HepG2 (cell line): ENCODE results near the gene FGFR3. TPM values are rescaled to one million over a fixed set of nuclear protein-coding genes. Genes with fewer than 3 reads are reported as not detected.
A peak's percentile ranks its signal among the peaks of the same experiment; 100 is the strongest.

Experiments
- AGO2 ChIP-seq: fragments of 200-400 bp; formaldehyde crosslinking; optimal IDR thresholded peaks from 2 replicates; pipeline ENCODE3; 2017; ENCODE audit warnings: mild to moderate bottlenecking, low read depth, low read length, moderate library complexity
- ARNTL ChIP-seq: sonication (generic); formaldehyde crosslinking; IDR thresholded peaks from 2 replicates; pipeline ENCODE4 v1.4.0; 2020; ENCODE audit warnings: mild to moderate bottlenecking, missing genetic modification reagents
- E2F1 ChIP-seq: sonication (generic); formaldehyde crosslinking; IDR thresholded peaks from 2 replicates; pipeline ENCODE4 v1.5.0; 2020; ENCODE audit warnings: missing genetic modification reagents
- FOXP4 ChIP-seq: sonication (generic); formaldehyde crosslinking; IDR thresholded peaks from 2 replicates; pipeline ENCODE4 v1.4.0; 2020; ENCODE audit warnings: missing genetic modification reagents
- GLMP ChIP-seq: sonication (generic); formaldehyde crosslinking; IDR thresholded peaks from 2 replicates; pipeline ENCODE4 v1.9.0; 2021; ENCODE audit warnings: missing genetic modification reagents, mild to moderate bottlenecking, borderline replicate concordance
- GTF3A ChIP-seq: sonication (generic); formaldehyde crosslinking; conservative IDR thresholded peaks from 2 replicates; pipeline ENCODE4 v1.4.0; 2020; ENCODE audit warnings: mild to moderate bottlenecking, missing genetic modification reagents
- HES4 ChIP-seq: sonication (generic); formaldehyde crosslinking; IDR thresholded peaks from 2 replicates; pipeline ENCODE4 v1.9.0; 2021; ENCODE audit warnings: mild to moderate bottlenecking, missing genetic modification reagents, borderline replicate concordance
- HOXA9 ChIP-seq: sonication (generic); formaldehyde crosslinking; IDR thresholded peaks from 2 replicates; pipeline ENCODE4 v1.8.1; 2022; ENCODE audit warnings: missing genetic modification reagents, mild to moderate bottlenecking, moderate library complexity, borderline replicate concordance
- IRF1 ChIP-seq: sonication (generic); formaldehyde crosslinking; IDR thresholded peaks from 2 replicates; pipeline ENCODE4 v1.4.0; 2020; ENCODE audit warnings: low read depth, mild to moderate bottlenecking, missing genetic modification reagents
- MYC ChIP-seq: sonication (generic); formaldehyde crosslinking; IDR thresholded peaks from 2 replicates; pipeline ENCODE4 v1.9.0; 2021; ENCODE audit warnings: missing genetic modification reagents, borderline replicate concordance
- NFIC ChIP-seq: IDR thresholded peaks from 2 replicates; pipeline ENCODE4 v1.6.1; 2012; ENCODE audit warnings: mild to moderate bottlenecking, low read length, inconsistent platforms
- RORA ChIP-seq: sonication (generic); formaldehyde crosslinking; IDR thresholded peaks from 2 replicates; pipeline ENCODE4 v1.5.0; 2020; ENCODE audit warnings: mild to moderate bottlenecking, missing genetic modification reagents, moderate library complexity
- SATB2 ChIP-seq: sonication (generic); formaldehyde crosslinking; IDR thresholded peaks from 2 replicates; pipeline ENCODE4 v1.5.0; 2020; ENCODE audit warnings: missing genetic modification reagents
- SNAI1 ChIP-seq: sonication (generic); formaldehyde crosslinking; IDR thresholded peaks from 2 replicates; pipeline ENCODE4 v1.5.0; 2020; ENCODE audit warnings: mild to moderate bottlenecking, missing genetic modification reagents, borderline replicate concordance
- SP2 ChIP-seq: sonication (generic); formaldehyde crosslinking; IDR thresholded peaks from 2 replicates; pipeline ENCODE4 v1.5.1; 2020; ENCODE audit warnings: mild to moderate bottlenecking, missing genetic modification reagents
- SUZ12 ChIP-seq: fragments of 150-350 bp; IDR thresholded peaks from 2 replicates; pipeline ENCODE4 v1.6.1; 2014; ENCODE audit warnings: low read depth, low read length
- THAP7 ChIP-seq: sonication (generic); formaldehyde crosslinking; IDR thresholded peaks from 2 replicates; pipeline ENCODE4 v1.8.1; 2023; ENCODE audit warnings: mild to moderate bottlenecking, missing genetic modification reagents
- ZBTB1 ChIP-seq: sonication (generic); formaldehyde crosslinking; IDR thresholded peaks from 2 replicates; pipeline ENCODE4 v1.4.0; 2020; ENCODE audit warnings: missing genetic modification reagents, borderline replicate concordance
- ZNF17 ChIP-seq: sonication (generic); formaldehyde crosslinking; IDR thresholded peaks from 2 replicates; pipeline ENCODE4 v1.5.0; 2020; ENCODE audit warnings: mild to moderate bottlenecking, missing genetic modification reagents
- ZNF224 ChIP-seq: sonication (generic); formaldehyde crosslinking; IDR thresholded peaks from 2 replicates; pipeline ENCODE4 v1.5.0; 2020; ENCODE audit warnings: mild to moderate bottlenecking, missing genetic modification reagents
- ZNF343 ChIP-seq: sonication (generic); formaldehyde crosslinking; IDR thresholded peaks from 2 replicates; pipeline ENCODE4 v1.4.0; 2020; ENCODE audit warnings: mild to moderate bottlenecking, missing genetic modification reagents
- ZNF510 ChIP-seq: sonication (generic); formaldehyde crosslinking; IDR thresholded peaks from 2 replicates; pipeline ENCODE4 v1.4.0; 2020; ENCODE audit warnings: low read depth, mild to moderate bottlenecking, missing genetic modification reagents
- ZNF652 ChIP-seq: IDR thresholded peaks from 2 replicates; pipeline ENCODE4 v1.6.1; 2016; ENCODE audit warnings: low read depth, borderline replicate concordance
- ZNF713 ChIP-seq: sonication (generic); formaldehyde crosslinking; IDR thresholded peaks from 2 replicates; pipeline ENCODE4 v1.4.0; 2020; ENCODE audit warnings: mild to moderate bottlenecking, missing genetic modification reagents
- polyA plus RNA-seq, 8 experiments: library from polyadenylated mRNA; depleted of rRNA in 3 of 8; stranded (reverse) in 7 of 8; unstranded in 1 of 8; fragments of >200 nt; fragmentation: Illumina TruSeq in 4 of 8; extraction: Trizol in 4 of 8; gene quantifications; 2 replicates each; pipeline versions ENCODE4 v1.2.1 to v1.2.3, GENCODE V29; 2011 to 2016; ENCODE audit warnings: low read depth in 4 of 8, missing spikeins in 1 of 8, mixed read lengths in 1 of 8; ENCODE audit not compliant: insufficient read depth in 1 of 8
- total RNA-seq, 5 experiments: library from RNA; depleted of rRNA; stranded (reverse); fragments of >200 nt; fragmentation: Illumina TruSeq; extraction: Trizol; gene quantifications; 2 replicates each; pipeline ENCODE4 v1.2.3, GENCODE V29; 2016; ENCODE audit warnings: low read depth in 1 of 5

FGFR3 gene
- total and polyA plus RNA-seq, 2 of the 13 experiments (the other 11 are each of a cell fraction or from before 2014, with no cell fraction given) = 103 to 109 TPM

GRCh38 chr4:1766106-1767060 is 26.7 kb upstream of the FGFR3 start (continued):
- TF ChIP-seq IRF1 (CRISPR knock-in tag) (no peak), ZNF17 (CRISPR knock-in tag) (no peak), ARNTL (CRISPR knock-in tag) (no peak), ZNF510 (0 out of 2 replicates have a peak, but pooled peaks have one; percentile 34), ZNF343 (CRISPR knock-in tag) (peak; percentile 39; the same call in 1 of the 2 replicates), ZNF713 (0 out of 2 replicates have a peak, but pooled peaks have one; percentile 35), FOXP4 (CRISPR knock-in tag) (peak; percentile 61; the same call in 1 of the 2 replicates), HES4 (CRISPR knock-in tag) (no peak; the same call in 1 of the 2 replicates), SNAI1 (CRISPR knock-in tag) (no peak), GTF3A (no peak), E2F1 (CRISPR knock-in tag) (peak; percentile 41), AGO2 (peak; percentile 93), SP2 (no peak), SATB2 (CRISPR knock-in tag) (no peak), HOXA9 (no peak), RORA (no peak), MYC (peak; percentile 76), ZBTB1 (CRISPR knock-in tag) (no peak), THAP7 (no peak), ZNF652 (CRISPR knock-in tag) (no peak), ZNF224 (CRISPR knock-in tag) (no peak), GLMP (CRISPR knock-in tag) (no peak), SUZ12 (no peak), NFIC (no peak)
